Measurements from ENCODE around the gene AANAT.

DNA sequence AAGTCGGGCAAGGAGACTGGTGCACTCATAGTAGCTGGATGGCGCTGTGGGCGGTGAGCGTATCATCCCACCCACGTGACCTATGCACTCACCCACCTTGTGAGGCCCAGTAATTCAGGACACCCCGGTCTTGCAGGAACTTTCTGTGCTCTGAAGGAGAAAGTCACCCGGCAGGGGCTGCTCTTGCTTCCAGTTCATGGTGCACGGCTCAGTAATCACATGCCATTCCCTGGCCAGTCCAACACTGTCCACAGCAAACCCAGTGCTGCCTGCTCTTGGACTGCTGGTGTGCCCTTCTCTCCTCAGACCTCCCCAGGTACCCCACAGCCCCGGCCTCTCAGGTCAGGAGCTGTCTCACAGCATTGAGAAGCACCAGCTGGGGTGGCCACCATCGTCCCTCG is 50.2 kb downstream of the AANAT start:
- TF ChIP-seq EZH2 (IDR thresholded peaks at IDR 0.05; ENCODE audit: insufficient read depth, poor library complexity, severe bottlenecking) (no peak), EZH2phosphoT487 (IDR thresholded peaks at IDR 0.05; ENCODE audit: insufficient read depth, low read depth) (no peak)

All from GM23248 (cell line).